Gastrocnemius medialis (tissue), 4 donors: ENCODE measurements around the gene CCDC30.

Source experiments
- CTCF ChIP-seq, 5 experiments: fragments of 450-650 bp in 3 of 5; fragments of 200-600 bp in 2 of 5; sonication (generic) in 2 of 5; IDR thresholded peaks in 4 of 5; conservative IDR thresholded peaks in 1 of 5; 1 replicate in 4 of 5; 2 replicates in 1 of 5; pipeline ENCODE4 v1.5.1; 2016 to 2019; ENCODE audit warnings: antibody characterized with exemption in 5 of 5, mild to moderate bottlenecking in 3 of 5, moderate library complexity in 3 of 5
- POLR2A ChIP-seq, 2 donors: fragments of 450-650 bp; IDR thresholded peaks; one replicate each; pipeline ENCODE4 v1.6.1; 2017; ENCODE audit warnings: antibody characterized with exemption in 2 of 2, mild to moderate bottlenecking in 2 of 2, moderate library complexity in 2 of 2

GRCh38 chr1:42601472-42601871 is 138.4 kb downstream of the CCDC30 start:
- TF ChIP-seq CTCF (IDR thresholded peaks at IDR 0.05 in 4 of 5, conservative IDR thresholded peaks at IDR 0.05 in 1 of 5) (no peak), POLR2A (IDR thresholded peaks at IDR 0.05) (no peak)
